Erythroblast (primary cell): ENCODE results near the gene FAM81A.

Source experiments
- GATA1 ChIP-seq: IDR thresholded peaks from 2 replicates; pipeline ENCODE4 v1.6.1; 2011; ENCODE audit warnings: low read depth, mild to moderate bottlenecking, control low read depth, low read length, moderate library complexity
- POLR2A ChIP-seq: IDR thresholded peaks from 2 replicates; pipeline ENCODE4 v1.6.1; 2011; ENCODE audit warnings: mild to moderate bottlenecking, low read length

DNA sequence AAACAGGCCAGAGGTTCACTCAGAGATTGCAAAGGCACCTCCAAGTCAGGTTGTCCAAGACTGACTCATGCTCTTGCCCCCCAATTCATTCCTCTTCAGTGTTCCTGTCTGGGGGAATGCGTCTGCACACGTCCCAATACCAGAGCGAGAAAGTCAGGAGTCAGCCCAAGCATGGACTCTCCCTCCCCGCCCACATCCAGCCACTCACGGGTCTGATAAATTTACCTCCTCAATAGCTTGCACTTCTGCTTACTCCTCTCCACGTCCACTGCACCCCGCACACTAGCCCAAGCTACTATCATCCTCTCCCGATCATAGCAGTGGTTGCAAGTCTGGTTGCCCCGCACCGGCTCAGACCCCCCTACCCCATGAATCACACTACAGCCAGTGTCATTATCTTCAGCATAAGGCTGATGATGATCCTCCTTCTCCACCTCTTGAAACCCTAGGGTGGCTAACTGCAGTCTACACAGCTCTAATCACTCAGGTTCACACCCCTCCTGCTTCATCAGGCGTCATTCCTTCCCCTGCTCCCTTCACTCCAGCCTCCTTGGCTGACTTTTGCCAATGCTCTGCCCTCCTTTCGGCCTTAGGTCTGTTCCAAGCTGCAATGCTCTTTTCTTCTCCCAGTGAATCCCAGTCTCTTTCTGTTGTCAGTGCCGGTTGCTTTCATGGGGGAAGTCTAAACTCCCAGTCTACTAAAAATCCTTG, 37.7 kb upstream of the FAM81A start:
- TF ChIP-seq POLR2A (no peak), GATA1 (no peak)
